ENCODE results near the gene TSPOAP1. TPM values are rescaled to one million over a fixed set of nuclear protein-coding genes. Genes with fewer than 3 reads are reported as not detected.

Gene TSPOAP1
- 10 to 100 TPM in 1 of 2 donors, 1 to 10 TPM in 1; 7.2 to 13.0 TPM for total RNA-seq
- polyA plus RNA-seq (ENCODE audit: insufficient read depth, low read depth, low replicate concordance) = 8.2 TPM
- long read RNA-seq, donor 1, full-length matches to known transcripts = 1 of 1 reads
- long read RNA-seq, donor 1, partial matches to known transcripts = 0 of 1 reads
- long read RNA-seq, donor 1, other reads (novel, unspliced or antisense) = 0 of 1 reads
- long read RNA-seq, donor 2, full-length matches to known transcripts = 1 of 1 reads
- long read RNA-seq, donor 2, partial matches to known transcripts = 0 of 1 reads
- long read RNA-seq, donor 2, other reads (novel, unspliced or antisense) = 0 of 1 reads

GRCh38 chr17:58328195-58329034 lies at the start of gene TSPOAP1:
TSS of gene TSPOAP1 (minus strand) at chr17:58328795. CDS start at chr17:58327920, 875 bp downstream.
- no peak within 1 kb of the TSS for H3K4me3 ChIP-seq
- TF ChIP-seq POLR2A (IDR thresholded peaks at IDR 0.05) (no peak), CTCF (IDR thresholded peaks at IDR 0.05) (no peak)
- H3K36me3 ChIP-seq (ENCODE audit: low read depth, missing control alignments) = no peaks in the 10 kb centered on the region
- 34 to 43% methylated on average over 8 to 23 of the region's 23 CpGs for whole genome bisulfite sequencing, 2 donors
- peaks cover 8% of the 10 kb centered on the region for H3K4me1 ChIP-seq
- intact Hi-C loops (cut with DNase I; ENCODE audit: low total_unique reads) = no loop called here
- no peaks in the 10 kb centered on the region for H3K27me3 ChIP-seq
- no peaks in the 10 kb centered on the region for H3K9me3 ChIP-seq
- H3K27ac ChIP-seq = no peak within 1 kb of the TSS
- no peak for DNase-seq

GRCh38 chr17:58377661-58378060 lies 49.1 kb upstream of the TSPOAP1 start:
- DNase-seq = no peak
- peaks cover 3% of the 10 kb centered on the region for H3K4me1 ChIP-seq
- no peaks in the 10 kb centered on the region for H3K27me3 ChIP-seq
- H3K9me3 ChIP-seq = no peaks in the 10 kb centered on the region
- TF ChIP-seq CTCF (IDR thresholded peaks at IDR 0.05) (no peak), POLR2A (IDR thresholded peaks at IDR 0.05) (no peak)
- H3K27ac ChIP-seq = no peak overlapping the region
- H3K36me3 ChIP-seq (ENCODE audit: low read depth, missing control alignments) = no peaks in the 10 kb centered on the region
- H3K4me3 ChIP-seq = no peak overlapping the region
- intact Hi-C loops (cut with DNase I; ENCODE audit: low total_unique reads) = no loop called here
- WGBS, 2 donors = 75 to 82% methylated on average over 5 of the region's 5 CpGs

GRCh38 chr17:58377093-58377601 lies 48.6 kb upstream of the TSPOAP1 start:
- Histone ChIP-seq H3K27me3 (no peaks in the 10 kb centered on the region), H3K27ac (no peak overlapping the region), H3K4me3 (no peak overlapping the region), H3K4me1 (no peaks in the 10 kb centered on the region), H3K9me3 (no peaks in the 10 kb centered on the region), H3K36me3 (ENCODE audit: low read depth, missing control alignments) (no peaks in the 10 kb centered on the region)
- WGBS, 2 donors = 69 to 83% methylated on average over 3 of the region's 3 CpGs
- intact Hi-C loops (cut with DNase I; ENCODE audit: low total_unique reads) = no loop called here
- DNase-seq = no peak
- no peak for TF ChIP-seq POLR2A (IDR thresholded peaks at IDR 0.05)
- TF ChIP-seq CTCF (IDR thresholded peaks at IDR 0.05) = no peak

GRCh38 chr17:58376472-58377000 lies 47.9 kb upstream of the TSPOAP1 start:
- H3K27ac ChIP-seq = no peak overlapping the region
- no peak overlapping the region for H3K4me3 ChIP-seq
- TF ChIP-seq CTCF (IDR thresholded peaks at IDR 0.05) = no peak
- no peak for TF ChIP-seq POLR2A (IDR thresholded peaks at IDR 0.05)
- H3K9me3 ChIP-seq = no peaks in the 10 kb centered on the region
- no peak for DNase-seq
- 67 to 70% methylated on average over 4 of the region's 4 CpGs for WGBS, 2 donors
- intact Hi-C loops (cut with DNase I; ENCODE audit: low total_unique reads) = no loop called here
- no peaks in the 10 kb centered on the region for H3K4me1 ChIP-seq
- no peaks in the 10 kb centered on the region for H3K27me3 ChIP-seq
- no peaks in the 10 kb centered on the region for H3K36me3 ChIP-seq (ENCODE audit: low read depth, missing control alignments)

Data from testis (tissue), 5 donors.